SK-N-SH (cell line): ENCODE results near the gene ERC2. TPM values are rescaled to one million over a fixed set of nuclear protein-coding genes. Genes with fewer than 3 reads are reported as not detected.

Experiments
- CTCF ChIA-PET: fragments of 300-600, 350-600 bp; formaldehyde crosslinking; extraction: SDS; loops from one replicate; lab custom pipeline; 2021; lab: Yijun Ruan, JAX
- POLR2A ChIA-PET: fragments of 350-600 bp; sonication (Branson Sonifier 250); formaldehyde crosslinking; extraction: SDS; loops from one replicate; lab custom pipeline; 2020; ENCODE audit warnings: antibody characterized with exemption, inconsistent platforms; lab: Yijun Ruan, JAX
- DNase-seq: peaks from one replicate; pipeline ENCODE4 v3.0.0; 2012
- H2AFZ ChIP-seq: fragments of 200-600 bp; sonication (generic); 2 replicates; pipeline ENCODE4 v1.8.1; 2016; ENCODE audit warnings: antibody characterized with exemption, mild to moderate bottlenecking, low read depth
- H3F3A ChIP-seq: fragments of 200-600 bp; sonication (generic); replicated peaks from 2 replicates; pipeline ENCODE3; 2016; ENCODE audit warnings: antibody characterized with exemption, mild to moderate bottlenecking; ENCODE audit not compliant: insufficient read depth
- H3K27ac ChIP-seq, 2 experiments: fragments of 200-500 bp in 1 of 2; fragments of 200-600 bp in 1 of 2; sonication (Bioruptor generic) in 1 of 2; sonication (generic), shearing (Covaris generic) in 1 of 2; 2 replicates each; pipeline versions ENCODE4 v1.5.1 to v1.6.1; 2014 to 2016; ENCODE audit warnings: low read depth in 2 of 2, inconsistent platforms in 1 of 2, low read length in 1 of 2, mild to moderate bottlenecking in 1 of 2, mixed read lengths in 1 of 2
- H3K27me3 ChIP-seq: fragments of 200-600 bp; sonication (generic), shearing (Covaris generic); 2 replicates; pipeline ENCODE4 v1.6.1; 2016; ENCODE audit warnings: mixed run types; ENCODE audit not compliant: insufficient read depth
- H3K36me3 ChIP-seq, 2 experiments: fragments of 200-500 bp in 1 of 2; fragments of 200-600 bp in 1 of 2; sonication (Bioruptor generic) in 1 of 2; sonication (generic) in 1 of 2; replicated peaks in 1 of 2; 2 replicates each; pipeline versions ENCODE3 to v1.5.1; 2014 to 2016; ENCODE audit warnings: low read length in 1 of 2, mild to moderate bottlenecking in 1 of 2; ENCODE audit not compliant: insufficient read depth in 2 of 2, control insufficient read depth in 1 of 2
- H3K4me1 ChIP-seq, 2 experiments: fragments of 200-500 bp in 1 of 2; fragments of 200-600 bp in 1 of 2; sonication (Bioruptor generic) in 1 of 2; sonication (generic), shearing (Covaris generic) in 1 of 2; 2 replicates each; pipeline versions ENCODE4 v1.5.1 to v1.6.1; 2014 to 2016; ENCODE audit warnings: low read depth in 1 of 2, low read length in 1 of 2, mixed run types in 1 of 2; ENCODE audit not compliant: insufficient read depth in 2 of 2, control insufficient read depth in 1 of 2
- H3K4me2 ChIP-seq: fragments of 200-600 bp; sonication (generic), shearing (Covaris generic); 2 replicates; pipeline ENCODE4 v1.6.1; 2017; ENCODE audit warnings: mixed run types
- H3K4me3 ChIP-seq, 2 experiments: fragments of 200-500 bp in 1 of 2; fragments of 200-600 bp in 1 of 2; sonication (Bioruptor generic) in 1 of 2; sonication (generic), shearing (Covaris generic) in 1 of 2; 2 replicates each; pipeline versions ENCODE4 v1.5.1 to v1.8.1; 2014 to 2016; ENCODE audit warnings: low read depth in 2 of 2, inconsistent platforms in 1 of 2, low read length in 1 of 2, mild to moderate bottlenecking in 1 of 2, mixed read lengths in 1 of 2, moderate library complexity in 1 of 2
- H3K79me2 ChIP-seq: fragments of 200-600 bp; sonication (generic); 2 replicates; pipeline ENCODE4 v1.8.1; 2017; ENCODE audit warnings: mild to moderate bottlenecking; ENCODE audit not compliant: insufficient read depth
- H3K9ac ChIP-seq: fragments of 200-600 bp; sonication (generic); 2 replicates; pipeline ENCODE4 v1.6.1; 2017; ENCODE audit warnings: mixed run types
- H3K9me2 ChIP-seq: fragments of 200-600 bp; sonication (generic); 2 replicates; pipeline ENCODE4 v1.6.1; 2017; ENCODE audit warnings: mixed run types
- H3K9me3 ChIP-seq: fragments of 200-600 bp; sonication (generic); 2 replicates; pipeline ENCODE4 v1.6.1; 2017; ENCODE audit warnings: mixed run types, mild to moderate bottlenecking, moderate library complexity
- H4K20me1 ChIP-seq: fragments of 200-600 bp; sonication (generic); 2 replicates; pipeline ENCODE4 v1.6.1; 2017; ENCODE audit warnings: mild to moderate bottlenecking, mixed run types; ENCODE audit not compliant: insufficient read depth
- ELF1 ChIP-seq: IDR thresholded peaks from 2 replicates; pipeline ENCODE4 v1.4.0; 2012
- EP300 ChIP-seq, 2 experiments: IDR thresholded peaks; 2 replicates each; pipeline versions ENCODE4 v1.4.0 to v1.6.1; 2012; ENCODE audit warnings: borderline replicate concordance in 1 of 2, low read depth in 1 of 2, low read length in 1 of 2
- FOSL2 ChIP-seq: IDR thresholded peaks from 2 replicates; pipeline ENCODE4 v1.4.0; 2012; ENCODE audit warnings: low read depth, mild to moderate bottlenecking, moderate library complexity, borderline replicate concordance
- FOXJ3 ChIP-seq: sonication (generic); formaldehyde crosslinking; IDR thresholded peaks from 2 replicates; pipeline ENCODE4 v1.5.1; 2020; ENCODE audit warnings: mild to moderate bottlenecking, missing genetic modification reagents
- FOXM1 ChIP-seq: IDR thresholded peaks from 2 replicates; pipeline ENCODE4 v1.4.0; 2012; ENCODE audit warnings: low read depth, mild to moderate bottlenecking
- JUND ChIP-seq: IDR thresholded peaks from 2 replicates; pipeline ENCODE4 v1.4.0; 2012
- MEF2A ChIP-seq: IDR thresholded peaks from 2 replicates; pipeline ENCODE4 v1.4.0; 2012; ENCODE audit warnings: low read depth, borderline replicate concordance
- MXI1 ChIP-seq: IDR thresholded peaks from 2 replicates; pipeline ENCODE4 v1.6.1; 2012; ENCODE audit warnings: mild to moderate bottlenecking, low read depth, low read length, improper control_type of control experiment
- NFIC ChIP-seq: IDR thresholded peaks from 2 replicates; pipeline ENCODE4 v1.4.0; 2012; ENCODE audit warnings: borderline replicate concordance
- NRF1 ChIP-seq: IDR thresholded peaks from 2 replicates; pipeline ENCODE4 v1.6.1; 2012; ENCODE audit warnings: low read depth, mild to moderate bottlenecking, low read length
- POLR2AphosphoS5 ChIP-seq: IDR thresholded peaks from 2 replicates; pipeline ENCODE4 v1.6.1; 2012; ENCODE audit warnings: low read depth, low read length
- RAD21 ChIP-seq: IDR thresholded peaks from 2 replicates; pipeline ENCODE4 v1.6.1; 2012; ENCODE audit warnings: mild to moderate bottlenecking, low read length
- RCOR1 ChIP-seq: fragments of 150-350 bp; IDR thresholded peaks from 2 replicates; pipeline ENCODE4 v1.6.1; 2017; ENCODE audit warnings: antibody characterized with exemption, low read length
- SIN3A ChIP-seq: IDR thresholded peaks from 2 replicates; pipeline ENCODE4 v1.6.1; 2012; ENCODE audit warnings: low read depth, mild to moderate bottlenecking, low read length, moderate library complexity, borderline replicate concordance
- TCF12 ChIP-seq: IDR thresholded peaks from 2 replicates; pipeline ENCODE4 v1.4.0; 2012
- TEAD4 ChIP-seq: IDR thresholded peaks from 2 replicates; pipeline ENCODE4 v1.4.0; 2012; ENCODE audit warnings: mild to moderate bottlenecking, borderline replicate concordance; ENCODE audit not compliant: insufficient read depth
- YY1 ChIP-seq: IDR thresholded peaks from 2 replicates; pipeline ENCODE4 v1.4.0; 2012; ENCODE audit warnings: low read depth, mild to moderate bottlenecking
- WGBS: methylation state at CpG from one replicate; pipeline ENCODE4 v1.1.6; 2017; ENCODE audit warnings: low lambda C conversion rate; 5-methylcytosine and 5-hydroxymethylcytosine counted together
- polyA plus RNA-seq, 3 experiments: library from polyadenylated mRNA; depleted of rRNA; stranded (reverse); fragments of >200 nt; gene quantifications; 2 replicates each; pipeline ENCODE4 v1.2.3, GENCODE V29; 2012
- TF ChIP-seq, protein P1 (sequence below): fragments of 150-350 bp; IDR thresholded peaks from 2 replicates; pipeline ENCODE4 v1.6.1; 2017; ENCODE audit warnings: antibody characterized with exemption, low read length, low read depth, borderline replicate concordance
- TF ChIP-seq, protein P2 (sequence below): IDR thresholded peaks from 2 replicates; pipeline ENCODE4 v1.6.1; 2012; ENCODE audit warnings: mild to moderate bottlenecking, low read depth, low read length, moderate library complexity
- TF ChIP-seq, protein P3 (sequence below): IDR thresholded peaks from 2 replicates; pipeline ENCODE4 v1.4.0; 2012; ENCODE audit warnings: low read depth

Gene ERC2
- polyA plus RNA-seq, 1 of the 3 experiments (the other 2 are of a cell fraction): 1.6 TPM

DNA sequence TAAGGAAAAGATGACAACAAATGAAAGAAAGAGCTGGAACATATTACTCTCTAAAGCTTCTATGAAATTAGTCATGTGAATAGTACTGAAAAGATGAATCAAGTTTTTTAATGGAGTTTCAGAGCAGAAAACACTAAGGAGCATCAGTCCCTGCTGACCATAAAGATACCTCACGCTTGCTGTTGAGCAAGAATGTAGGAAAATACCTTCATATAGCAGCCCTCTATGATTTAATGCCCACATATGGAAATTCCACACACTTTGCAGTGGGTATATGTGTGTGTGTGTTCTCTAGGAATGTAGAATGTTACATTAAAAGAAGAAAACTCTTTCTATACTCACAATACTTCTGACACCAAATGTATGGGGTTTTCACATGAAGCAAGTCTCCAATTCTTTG, 355.0 kb downstream of the ERC2 start:
- 80% methylated on average over 1 of the region's 1 CpG for WGBS
- CTCF ChIA-PET: interaction anchor here (1.3 to 1.5 kb wide), 2 partner anchors 11 to 138 kb away, joined by 3 read pairs; no protein-coding TSS in a partner anchor

More for the DNA sequence above, 355.0 kb downstream of the ERC2 start:
- Histone ChIP-seq H3K4me1 (no peaks in the 10 kb centered on the region; a peak in 1 of 4 replicates), H3K9me3 (no peaks in the 10 kb centered on the region), H3F3A (no peaks in the 10 kb centered on the region), H3K36me3 (no peaks in the 10 kb centered on the region), H4K20me1 (no peaks in the 10 kb centered on the region), H3K27ac (no peak overlapping the region), H3K4me3 (no peak overlapping the region), H3K27me3 (no peaks in the 10 kb centered on the region), H3K4me2 (no peak overlapping the region), H2AFZ (no peak overlapping the region), H3K79me2 (no peaks in the 10 kb centered on the region), H3K9ac (no peak overlapping the region), H3K9me2 (no peaks in the 10 kb centered on the region)
- no peak for DNase-seq
- POLR2A ChIA-PET: no interaction called here
- TF ChIP-seq FOXJ3 (no peak), TCF12 (no peak), NFIC (no peak), RCOR1 (no peak), TEAD4 (no peak), NRF1 (no peak), MXI1 (no peak), FOXM1 (no peak), EP300 (IDR thresholded peaks at IDR 0.05; ENCODE audit: borderline replicate concordance in 1 of 2, low read depth in 1 of 2, low read length in 1 of 2) (no peak), POLR2AphosphoS5 (no peak), MEF2A (no peak), SIN3A (no peak), YY1 (no peak), ELF1 (no peak), RAD21 (no peak), JUND (no peak), FOSL2 (no peak)
- TF ChIP-seq, protein P1, sequence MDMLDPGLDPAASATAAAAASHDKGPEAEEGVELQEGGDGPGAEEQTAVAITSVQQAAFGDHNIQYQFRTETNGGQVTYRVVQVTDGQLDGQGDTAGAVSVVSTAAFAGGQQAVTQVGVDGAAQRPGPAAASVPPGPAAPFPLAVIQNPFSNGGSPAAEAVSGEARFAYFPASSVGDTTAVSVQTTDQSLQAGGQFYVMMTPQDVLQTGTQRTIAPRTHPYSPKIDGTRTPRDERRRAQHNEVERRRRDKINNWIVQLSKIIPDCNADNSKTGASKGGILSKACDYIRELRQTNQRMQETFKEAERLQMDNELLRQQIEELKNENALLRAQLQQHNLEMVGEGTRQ: no peak
- TF ChIP-seq, protein P2, sequence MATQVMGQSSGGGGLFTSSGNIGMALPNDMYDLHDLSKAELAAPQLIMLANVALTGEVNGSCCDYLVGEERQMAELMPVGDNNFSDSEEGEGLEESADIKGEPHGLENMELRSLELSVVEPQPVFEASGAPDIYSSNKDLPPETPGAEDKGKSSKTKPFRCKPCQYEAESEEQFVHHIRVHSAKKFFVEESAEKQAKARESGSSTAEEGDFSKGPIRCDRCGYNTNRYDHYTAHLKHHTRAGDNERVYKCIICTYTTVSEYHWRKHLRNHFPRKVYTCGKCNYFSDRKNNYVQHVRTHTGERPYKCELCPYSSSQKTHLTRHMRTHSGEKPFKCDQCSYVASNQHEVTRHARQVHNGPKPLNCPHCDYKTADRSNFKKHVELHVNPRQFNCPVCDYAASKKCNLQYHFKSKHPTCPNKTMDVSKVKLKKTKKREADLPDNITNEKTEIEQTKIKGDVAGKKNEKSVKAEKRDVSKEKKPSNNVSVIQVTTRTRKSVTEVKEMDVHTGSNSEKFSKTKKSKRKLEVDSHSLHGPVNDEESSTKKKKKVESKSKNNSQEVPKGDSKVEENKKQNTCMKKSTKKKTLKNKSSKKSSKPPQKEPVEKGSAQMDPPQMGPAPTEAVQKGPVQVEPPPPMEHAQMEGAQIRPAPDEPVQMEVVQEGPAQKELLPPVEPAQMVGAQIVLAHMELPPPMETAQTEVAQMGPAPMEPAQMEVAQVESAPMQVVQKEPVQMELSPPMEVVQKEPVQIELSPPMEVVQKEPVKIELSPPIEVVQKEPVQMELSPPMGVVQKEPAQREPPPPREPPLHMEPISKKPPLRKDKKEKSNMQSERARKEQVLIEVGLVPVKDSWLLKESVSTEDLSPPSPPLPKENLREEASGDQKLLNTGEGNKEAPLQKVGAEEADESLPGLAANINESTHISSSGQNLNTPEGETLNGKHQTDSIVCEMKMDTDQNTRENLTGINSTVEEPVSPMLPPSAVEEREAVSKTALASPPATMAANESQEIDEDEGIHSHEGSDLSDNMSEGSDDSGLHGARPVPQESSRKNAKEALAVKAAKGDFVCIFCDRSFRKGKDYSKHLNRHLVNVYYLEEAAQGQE: no peak
- TF ChIP-seq, protein P3, sequence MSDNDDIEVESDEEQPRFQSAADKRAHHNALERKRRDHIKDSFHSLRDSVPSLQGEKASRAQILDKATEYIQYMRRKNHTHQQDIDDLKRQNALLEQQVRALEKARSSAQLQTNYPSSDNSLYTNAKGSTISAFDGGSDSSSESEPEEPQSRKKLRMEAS: no peak
